Stimulated activated CD8-positive, alpha-beta memory T cell treated with anti-CD3 and anti-CD28 coated beads, Interleukin-7, amount 100 ng/mL, for 1 hour (primary cell): ENCODE measurements around the gene SERTAD1.
A peak's percentile ranks its signal among the peaks of the same experiment; 100 is the strongest.

ENCODE experiments used
- DNase-seq, 2 donors: peaks; one replicate each; pipeline ENCODE4 v3.0.0-alpha.2; 2020; ENCODE audit warnings: low read depth in 2 of 2

The SERTAD1 gene

GRCh38 chr19:40403262-40403984 is 22.4 kb downstream of the SERTAD1 start:
- DNase-seq, result peak; percentile 55 to 56

DNA sequence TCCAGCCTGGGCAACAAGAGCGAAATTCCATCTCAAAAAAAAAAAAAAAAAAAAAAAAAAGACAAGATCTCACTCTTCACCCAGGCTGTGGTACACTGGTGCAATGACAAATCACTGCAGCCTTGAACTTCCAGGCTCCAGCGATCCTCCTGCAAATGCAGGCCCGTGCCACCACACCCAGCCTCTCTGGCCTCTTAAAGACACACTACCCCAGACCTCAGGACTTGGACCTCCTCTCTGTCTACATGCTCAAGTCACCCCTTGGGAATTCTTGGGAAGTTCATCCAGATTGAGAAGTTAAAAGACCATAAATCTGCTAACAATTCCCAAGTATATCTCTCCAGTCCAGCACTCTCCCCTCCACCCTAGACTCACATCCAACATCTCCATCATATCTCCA is 25.2 kb downstream of the SERTAD1 start:
- DNase-seq, result no peak

GRCh38 chr19:40398417-40399131 is 27.2 kb downstream of the SERTAD1 start:
- DNase-seq, result peak in 1 of 2 donors; percentile 35

DNA sequence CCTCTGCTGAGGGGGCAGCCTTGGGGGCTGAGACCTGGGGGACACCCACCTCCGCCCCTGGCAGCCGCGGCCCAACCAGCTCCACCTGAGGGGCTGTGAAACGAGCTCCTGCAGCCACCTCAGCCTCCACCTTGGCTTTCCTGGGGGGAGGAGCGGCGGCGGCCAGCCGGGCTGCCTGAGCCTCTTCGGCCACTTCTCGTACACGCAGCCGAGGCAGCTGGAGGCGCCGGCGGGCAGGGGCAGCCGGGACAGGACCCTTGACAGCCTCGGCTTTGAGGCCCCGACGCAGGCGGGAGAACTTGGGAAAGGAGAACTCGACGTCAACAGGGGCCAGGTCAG is 28.3 kb downstream of the SERTAD1 start:
- DNase-seq, result no peak

DNA sequence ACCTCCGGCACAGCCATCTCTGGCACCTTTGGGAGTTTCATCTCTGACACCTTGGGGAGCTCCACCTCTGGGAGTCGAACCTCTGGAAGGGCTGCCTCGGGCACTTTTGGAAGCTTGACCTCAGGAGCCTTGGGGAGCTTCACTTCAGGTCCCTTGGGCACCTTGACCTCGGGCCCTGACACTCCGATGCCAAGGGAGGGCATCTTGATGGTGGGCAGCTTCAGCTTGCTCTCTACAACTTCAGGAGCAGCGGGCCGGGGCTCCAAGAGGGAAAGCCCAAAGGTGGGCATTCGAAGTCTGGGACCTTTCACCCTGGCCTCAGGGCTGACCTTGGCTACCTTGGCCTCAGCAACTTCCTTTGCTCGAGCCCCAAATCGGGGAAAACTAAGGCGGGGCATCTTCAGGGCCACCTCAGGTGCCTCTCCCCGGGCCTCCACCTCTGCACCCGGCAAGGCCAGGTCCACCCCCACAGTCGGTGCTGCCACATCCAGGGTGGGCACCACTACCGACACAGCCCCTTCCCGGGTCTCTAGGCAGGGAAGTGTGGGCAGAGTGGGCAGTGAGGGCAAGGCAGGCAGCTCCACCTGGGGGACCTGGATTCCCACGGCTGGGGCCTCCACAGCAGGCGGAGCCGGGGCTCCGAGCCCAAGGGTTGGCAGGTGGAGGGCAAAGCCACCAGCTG is 28.8 kb downstream of the SERTAD1 start:
- DNase-seq, result no peak

- no peak for DNase-seq
Measured at GRCh38 chr19:40395956-40396355, 29.8 kb downstream of the SERTAD1 start.

- DNase-seq, result no peak
Measured at GRCh38 chr19:40394816-40395210, 31.0 kb downstream of the SERTAD1 start.

DNA sequence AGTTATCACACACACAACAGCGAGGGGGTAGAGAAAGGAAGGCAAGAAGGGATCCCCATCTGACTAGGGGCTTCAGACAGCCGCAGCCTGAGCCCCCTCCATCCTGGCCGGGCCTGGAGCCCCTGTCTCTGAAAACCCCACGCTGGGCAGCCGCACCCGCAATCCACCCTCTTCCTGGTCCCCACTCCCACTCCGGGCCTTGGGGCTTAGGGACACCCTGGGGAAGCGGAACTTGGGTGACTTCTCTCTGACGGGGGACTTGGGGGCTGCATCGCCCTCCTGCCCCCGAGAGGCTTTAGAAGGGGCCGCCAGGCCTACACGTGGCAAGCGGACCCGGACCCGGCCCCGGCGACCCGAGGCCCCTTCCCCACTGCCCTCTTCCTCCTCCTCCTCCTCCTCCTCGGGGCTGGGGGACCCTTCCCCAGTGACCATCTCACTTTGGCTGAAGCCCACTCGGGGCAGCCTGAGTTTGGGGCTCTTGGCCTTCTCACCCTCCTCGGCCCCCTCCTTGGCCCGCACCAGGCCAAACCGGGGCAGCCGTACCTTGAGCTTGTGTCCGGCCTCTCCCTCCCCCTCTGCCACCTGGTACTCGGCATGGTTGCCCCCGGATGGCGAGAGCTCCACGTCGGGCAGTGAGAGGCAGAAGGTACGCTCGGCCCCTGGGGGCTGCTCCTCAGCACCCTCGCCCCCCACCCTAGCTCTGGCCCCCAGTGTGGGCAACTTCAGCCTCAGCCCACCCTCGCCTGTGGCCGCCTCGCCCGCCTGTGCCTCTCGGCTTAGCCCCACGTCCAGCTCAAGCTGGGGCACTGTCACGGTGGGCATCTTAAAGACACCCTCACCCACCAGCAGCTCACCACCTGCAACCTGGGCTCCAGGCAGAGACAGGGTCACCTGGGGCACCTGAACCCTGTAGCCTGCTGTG is 31.6 kb downstream of the SERTAD1 start:
- DNase-seq, result no peak

GRCh38 chr19:40392894-40393517 is 32.8 kb downstream of the SERTAD1 start:
- no peak for DNase-seq

DNA sequence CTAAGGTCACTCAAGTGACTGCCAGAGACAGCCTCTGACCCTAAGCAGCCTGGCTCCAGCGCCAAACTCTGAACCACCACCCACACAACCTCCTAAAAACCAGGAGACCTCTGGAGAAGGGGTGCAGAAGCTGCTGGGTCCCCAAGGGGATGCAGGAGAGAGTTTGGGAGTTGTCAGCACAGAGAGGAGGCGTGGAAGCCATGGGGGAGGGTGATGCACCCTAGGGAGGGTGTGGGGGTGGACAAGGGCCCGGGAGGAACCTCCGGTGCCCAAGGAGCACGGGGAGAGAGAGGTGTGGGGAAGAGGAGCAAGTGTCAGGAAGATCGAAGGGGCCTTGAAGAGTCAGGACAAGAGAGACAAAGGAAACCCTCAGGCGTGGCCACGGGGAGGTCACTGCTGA is 33.7 kb downstream of the SERTAD1 start:
- DNase-seq, result no peak

DNA sequence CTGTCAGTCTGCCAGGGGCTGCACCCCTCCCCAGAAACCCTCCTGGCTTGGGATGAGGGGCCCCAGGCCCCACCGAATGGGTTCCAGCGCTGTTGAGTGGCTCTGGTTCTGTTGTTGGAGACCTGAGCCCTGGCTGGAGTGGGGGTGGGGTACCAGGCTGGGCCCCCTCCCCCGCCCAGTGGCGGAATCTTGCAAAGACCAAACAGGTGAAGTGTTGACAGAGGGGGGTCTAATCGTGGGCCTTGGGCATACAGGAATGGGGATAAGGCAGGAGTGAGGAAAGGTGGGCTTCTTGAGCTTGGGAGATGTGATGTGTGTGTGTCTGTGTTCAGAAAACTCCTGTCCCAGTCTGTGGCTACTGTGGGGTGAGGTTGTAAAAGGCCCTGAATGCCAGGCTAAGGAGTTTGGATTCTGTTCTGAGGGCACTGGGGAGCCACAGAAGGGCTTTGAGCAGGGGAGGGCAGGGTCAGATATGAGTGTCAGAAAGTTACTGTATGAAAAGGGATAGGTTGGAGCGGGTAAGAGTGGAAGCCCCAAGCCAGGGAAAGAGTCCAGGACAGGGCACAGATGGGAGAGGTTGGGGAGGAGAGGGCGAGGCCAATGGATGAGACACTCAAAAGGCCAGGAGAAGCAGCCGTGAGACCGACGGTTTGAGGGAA is 35.6 kb downstream of the SERTAD1 start, which contains the start of gene HIPK4:
TSS of gene HIPK4 (minus strand) at position 98 of the 659 bp plus-strand sequence. CDS start 279 bp downstream, outside the sequence.
- no peak for DNase-seq

DNA sequence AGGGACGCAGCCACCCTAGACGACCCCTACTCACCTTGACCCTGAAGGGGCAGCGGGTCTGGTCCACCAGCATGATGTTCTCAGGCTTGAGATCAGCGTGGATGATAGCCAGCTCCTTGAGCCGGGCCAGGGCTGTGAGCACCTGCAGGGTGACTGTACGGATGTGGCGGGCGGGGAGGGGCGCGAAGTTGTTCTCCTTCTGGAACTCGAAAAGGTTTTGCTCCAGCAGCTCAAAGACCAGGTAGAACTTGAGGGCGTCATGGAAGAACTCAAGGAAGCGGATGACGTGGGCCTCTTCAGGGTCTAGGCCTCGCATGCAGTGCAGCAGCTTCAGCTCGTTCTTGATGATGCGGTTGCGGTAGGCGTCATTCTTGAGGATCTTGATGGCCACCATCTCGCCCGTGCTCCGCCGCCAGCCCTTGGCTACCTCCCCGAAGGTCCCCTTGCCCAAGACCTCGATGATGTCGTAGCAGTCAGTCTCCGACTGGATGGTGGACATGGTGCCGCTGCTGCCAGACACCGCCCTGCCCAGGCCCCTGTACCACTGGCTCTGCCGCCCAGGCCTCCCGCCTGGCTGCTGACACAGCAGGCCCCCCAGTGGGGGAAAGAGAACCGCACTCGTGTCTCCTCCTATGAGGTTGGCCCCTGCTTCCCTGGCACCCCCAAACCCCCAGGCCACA is 36.2 kb downstream of the SERTAD1 start:
- no peak for DNase-seq

- no peak for DNase-seq
Measured at GRCh38 chr19:40388481-40388880, 37.3 kb downstream of the SERTAD1 start.

DNA sequence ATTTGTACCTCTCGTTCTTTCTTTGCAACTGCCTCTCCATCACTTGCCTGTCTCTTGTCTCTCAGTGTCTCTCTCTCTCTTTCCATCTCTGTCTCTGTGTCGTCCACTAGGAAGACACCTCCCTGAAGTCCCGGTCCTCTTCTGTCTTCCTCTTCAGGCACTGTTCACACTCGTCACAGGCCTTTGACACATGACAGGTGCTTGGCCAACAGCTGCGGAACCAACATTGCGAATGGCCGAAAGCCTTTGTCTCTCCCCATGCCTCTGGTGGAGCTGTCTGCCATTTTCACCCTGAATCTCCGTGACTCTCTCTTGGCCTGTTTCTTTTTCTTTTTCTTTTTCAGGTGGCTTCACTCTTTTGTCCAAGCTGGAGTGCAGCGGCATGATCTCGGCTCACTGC is 38.6 kb downstream of the SERTAD1 start:
- DNase-seq, result no peak

GRCh38 chr19:40383668-40384248 is 42.0 kb downstream of the SERTAD1 start:
- no peak for DNase-seq

GRCh38 chr19:40381321-40381720 is 44.5 kb downstream of the SERTAD1 start:
- no peak for DNase-seq

- DNase-seq, result no peak
Measured at GRCh38 chr19:40380199-40381037, 45.4 kb downstream of the SERTAD1 start.

GRCh38 chr19:40379446-40380198 is 46.2 kb downstream of the SERTAD1 start:
- no peak for DNase-seq
